MG63 (cell line): ENCODE measurements around the gene THAP2. TPM values are rescaled to one million over a fixed set of nuclear protein-coding genes. Genes with fewer than 3 reads are reported as not detected.

ENCODE experiments used
- DNase-seq: peaks from one replicate; pipeline ENCODE4 v3.0.0-alpha.2; 2020
- H3K27me3 ChIP-seq: fragments of 250-450 bp; sonication (Bioruptor Pico); 2 replicates; pipeline ENCODE4 v1.5.1; 2020; ENCODE audit warnings: mild to moderate bottlenecking, moderate library complexity
- H3K36me3 ChIP-seq: fragments of 250-450 bp; sonication (Bioruptor Pico); 2 replicates; pipeline ENCODE4 v1.5.1; 2020; ENCODE audit warnings: mild to moderate bottlenecking, moderate library complexity
- H3K4me3 ChIP-seq: fragments of 250-450 bp; sonication (Bioruptor Pico); 2 replicates; pipeline ENCODE4 v1.5.1; 2020; ENCODE audit warnings: mild to moderate bottlenecking, moderate library complexity
- H3K9me3 ChIP-seq: fragments of 250-450 bp; sonication (Bioruptor Pico); 2 replicates; pipeline ENCODE4 v1.5.1; 2020; ENCODE audit warnings: mild to moderate bottlenecking, moderate library complexity
- total RNA-seq: library from RNA; depleted of rRNA; stranded (reverse); fragments of >200 nt; shearing (Covaris generic); gene quantifications from 2 replicates; pipeline ENCODE4 v1.2.3, GENCODE V29; 2014; ENCODE audit warnings: low replicate concordance

The THAP2 gene
- total RNA-seq, 1 experiment from 2014 or later = 1.3 TPM

GRCh38 chr12:71654200-71654599, 9.9 kb upstream of the THAP2 start:
- Histone ChIP-seq H3K9me3 (peaks cover 18% of the 10 kb centered on the region), H3K36me3 (peaks cover 90% of the 10 kb centered on the region), H3K4me3 (no peak overlapping the region), H3K27me3 (no peaks in the 10 kb centered on the region)
- DNase-seq = no peak

- Histone ChIP-seq H3K4me3 (no peak overlapping the region), H3K27me3 (no peaks in the 10 kb centered on the region), H3K36me3 (peaks cover 91% of the 10 kb centered on the region), H3K9me3 (peaks cover 18% of the 10 kb centered on the region)
- DNase-seq = no peak
These were observed 8.6 kb upstream of the THAP2 start for GRCh38 chr12:71655495-71655894.

GRCh38 chr12:71655907-71656306, 8.2 kb upstream of the THAP2 start:
- Histone ChIP-seq H3K27me3 (no peaks in the 10 kb centered on the region), H3K9me3 (peaks cover 18% of the 10 kb centered on the region), H3K4me3 (no peak overlapping the region), H3K36me3 (peaks cover 89% of the 10 kb centered on the region)
- no peak for DNase-seq

- Histone ChIP-seq H3K9me3 (peaks cover 18% of the 10 kb centered on the region), H3K27me3 (no peaks in the 10 kb centered on the region), H3K4me3 (no peak overlapping the region), H3K36me3 (peaks cover 90% of the 10 kb centered on the region)
- DNase-seq = no peak
These were observed 7.4 kb upstream of the THAP2 start for GRCh38 chr12:71656740-71657139.

- peaks cover 48% of the 10 kb centered on the region for H3K36me3 ChIP-seq
- peak overlapping the region; percentile 89 for H3K4me3 ChIP-seq
- no peaks in the 10 kb centered on the region for H3K9me3 ChIP-seq
- no peak for DNase-seq
- H3K27me3 ChIP-seq = no peaks in the 10 kb centered on the region
These were observed 2.0 kb upstream of the THAP2 start for GRCh38 chr12:71661977-71662530.

- DNase-seq = peak; percentile 59
- H3K27me3 ChIP-seq = no peaks in the 10 kb centered on the region
- peak overlapping the region; percentile 89 for H3K4me3 ChIP-seq
- no peaks in the 10 kb centered on the region for H3K9me3 ChIP-seq
- H3K36me3 ChIP-seq = peaks cover 39% of the 10 kb centered on the region
These were observed 1.1 kb upstream of the THAP2 start for GRCh38 chr12:71662849-71663560.

GRCh38 chr12:71664411-71665089, 449 bp downstream of the THAP2 start:
- H3K27me3 ChIP-seq = no peaks in the 10 kb centered on the region
- peaks cover 25% of the 10 kb centered on the region for H3K36me3 ChIP-seq
- no peak for DNase-seq
- H3K9me3 ChIP-seq = no peaks in the 10 kb centered on the region
- peak overlapping the region; percentile 89 for H3K4me3 ChIP-seq

GRCh38 chr12:71665090-71665463, 976 bp downstream of the THAP2 start:
- H3K36me3 ChIP-seq = peaks cover 20% of the 10 kb centered on the region
- DNase-seq = no peak
- H3K9me3 ChIP-seq = no peaks in the 10 kb centered on the region
- H3K4me3 ChIP-seq = peak overlapping the region; percentile 89
- no peaks in the 10 kb centered on the region for H3K27me3 ChIP-seq

- no peaks in the 10 kb centered on the region for H3K27me3 ChIP-seq
These were observed 2.2 kb downstream of the THAP2 start for GRCh38 chr12:71666259-71666658.

GRCh38 chr12:71671311-71671710, 7.2 kb downstream of the THAP2 start:
- no peaks in the 10 kb centered on the region for H3K9me3 ChIP-seq
- no peaks in the 10 kb centered on the region for H3K27me3 ChIP-seq
- no peak overlapping the region for H3K4me3 ChIP-seq
- H3K36me3 ChIP-seq = peaks cover 2% of the 10 kb centered on the region; the same call in 1 of the 2 replicates
- no peak for DNase-seq

More at GRCh38 chr12:71666259-71666658, 2.2 kb downstream of the THAP2 start:
- Histone ChIP-seq H3K4me3 (no peak overlapping the region), H3K9me3 (no peaks in the 10 kb centered on the region), H3K36me3 (peaks cover 12% of the 10 kb centered on the region)
- no peak for DNase-seq

GRCh38 chr12:71671816-71672215, 7.7 kb downstream of the THAP2 start:
- H3K27me3 ChIP-seq = no peaks in the 10 kb centered on the region
- H3K9me3 ChIP-seq = no peaks in the 10 kb centered on the region
- DNase-seq = no peak
- no peak overlapping the region for H3K4me3 ChIP-seq
- H3K36me3 ChIP-seq = no peaks in the 10 kb centered on the region; the same call in 1 of the 2 replicates

GRCh38 chr12:71682466-71682865, 18.4 kb downstream of the THAP2 start:
- Histone ChIP-seq H3K4me3 (no peak overlapping the region), H3K27me3 (no peaks in the 10 kb centered on the region), H3K9me3 (no peaks in the 10 kb centered on the region), H3K36me3 (no peaks in the 10 kb centered on the region)
- DNase-seq = no peak

GRCh38 chr12:71683633-71684032, 19.5 kb downstream of the THAP2 start:
- no peak for DNase-seq
- no peak overlapping the region for H3K4me3 ChIP-seq
- H3K36me3 ChIP-seq = no peaks in the 10 kb centered on the region
- no peaks in the 10 kb centered on the region for H3K27me3 ChIP-seq
- H3K9me3 ChIP-seq = no peaks in the 10 kb centered on the region

GRCh38 chr12:71684081-71684480, 20.0 kb downstream of the THAP2 start:
- no peaks in the 10 kb centered on the region for H3K27me3 ChIP-seq
- DNase-seq = no peak
- H3K9me3 ChIP-seq = no peaks in the 10 kb centered on the region
- no peaks in the 10 kb centered on the region for H3K36me3 ChIP-seq
- no peak overlapping the region for H3K4me3 ChIP-seq

- Histone ChIP-seq H3K9me3 (no peaks in the 10 kb centered on the region), H3K36me3 (no peaks in the 10 kb centered on the region), H3K4me3 (peak overlapping the region; percentile 61), H3K27me3 (no peaks in the 10 kb centered on the region)
- DNase-seq = peak; percentile 21
These were observed 21.3 kb downstream of the THAP2 start for GRCh38 chr12:71685312-71685906.

GRCh38 chr12:71685914-71686657, 22.0 kb downstream of the THAP2 start, which contains the start of gene TMEM19:
Gene TMEM19 (plus strand): TSS chr12:71686082. CDS start chr12:71686681, 599 bp downstream.
- no peaks in the 10 kb centered on the region for H3K36me3 ChIP-seq
- peak within 1 kb of the TSS; percentile 61 for H3K4me3 ChIP-seq
- no peaks in the 10 kb centered on the region for H3K9me3 ChIP-seq
- DNase-seq = peak; percentile 92
- no peaks in the 10 kb centered on the region for H3K27me3 ChIP-seq

- no peaks in the 10 kb centered on the region for H3K9me3 ChIP-seq
- no peaks in the 10 kb centered on the region for H3K27me3 ChIP-seq
- no peak for DNase-seq
- peak overlapping the region; percentile 61 for H3K4me3 ChIP-seq
- no peaks in the 10 kb centered on the region for H3K36me3 ChIP-seq
These were observed 22.5 kb downstream of the THAP2 start for GRCh38 chr12:71686658-71687025.
